22Rv1 (cell line): Measurements from ENCODE around the gene MYH6.

Source experiments
- CTCF ChIP-seq: fragments of 450-650 bp; IDR thresholded peaks from 2 replicates; pipeline ENCODE4 v1.5.1; 2017; ENCODE audit warnings: mild to moderate bottlenecking
- ZFX ChIP-seq: fragments of 450-650 bp; IDR thresholded peaks from 2 replicates; pipeline ENCODE4 v1.6.1; 2017; ENCODE audit warnings: antibody characterized with exemption, borderline replicate concordance

DNA sequence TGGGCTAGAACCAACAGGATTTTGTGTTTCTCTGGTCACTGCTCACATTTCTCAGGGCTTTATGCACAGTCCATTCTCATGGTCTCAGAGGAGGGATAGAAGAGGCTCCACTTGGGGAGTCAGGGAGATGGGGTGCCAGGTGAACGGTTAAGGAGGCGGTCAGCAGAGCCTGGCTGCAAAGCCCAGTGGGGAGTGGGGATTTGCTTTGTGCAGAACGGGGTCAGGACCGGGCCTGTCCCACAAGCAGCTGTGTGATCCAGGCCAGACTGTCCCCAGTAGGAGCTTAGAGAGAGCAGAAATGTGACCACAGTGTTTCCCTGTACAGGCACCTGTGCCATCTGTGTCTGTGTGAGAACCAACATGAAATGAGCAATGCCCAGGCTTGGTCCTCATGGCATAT, 27.1 kb downstream of the MYH6 start:
- no peak for TF ChIP-seq CTCF
- no peak for TF ChIP-seq ZFX
